Activated CD8-positive, alpha-beta memory T cell treated with anti-CD3 and anti-CD28 coated beads, Interleukin-2, amount 10 ng/mL, durations not matched to agents 7 days and 5 days (primary cell): ENCODE measurements around the gene XPA. TPM values are rescaled to one million over a fixed set of nuclear protein-coding genes. Genes with fewer than 3 reads are reported as not detected.
A peak's percentile ranks its signal among the peaks of the same experiment; 100 is the strongest.

ENCODE experiments used
- ATAC-seq: fragments of 150-1000 bp; cut with Tn5 transposase; one replicate; pipeline ENCODE4 v1.10.0; 2021; ENCODE audit warnings: moderate library complexity
- CTCF ChIA-PET: fragments of 350-600 bp; sonication (Branson Sonifier 250); formaldehyde crosslinking; loops from one replicate; lab custom pipeline; 2021; ENCODE audit warnings: antibody characterized with exemption; lab: Charles Lee
- DNase-seq: peaks from one replicate; pipeline ENCODE4 v3.0.0-alpha.2; 2020
- H3K27ac Mint-ChIP-seq: one replicate; pipeline ENCODE4 v1.8.0; 2021; ENCODE audit warnings: mild to moderate bottlenecking, mixed read lengths
- H3K27me3 Mint-ChIP-seq: one replicate; pipeline ENCODE4 v1.8.0; 2021; ENCODE audit warnings: mixed read lengths
- H3K36me3 Mint-ChIP-seq: one replicate; pipeline ENCODE4 v1.8.0; 2021; ENCODE audit warnings: mild to moderate bottlenecking, mixed read lengths
- H3K4me1 Mint-ChIP-seq: one replicate; pipeline ENCODE4 v1.8.0; 2021; ENCODE audit warnings: mixed read lengths
- H3K4me3 Mint-ChIP-seq: one replicate; pipeline ENCODE4 v1.8.0; 2021; ENCODE audit warnings: mild to moderate bottlenecking, moderate library complexity, mixed read lengths
- H3K9me3 Mint-ChIP-seq: one replicate; pipeline ENCODE4 v1.8.0; 2022; ENCODE audit warnings: low read depth, mixed read lengths
- total RNA-seq, 2 experiments: library from RNA; stranded (reverse); gene quantifications; one replicate each; pipeline ENCODE4 v1.2.3, GENCODE V29; 2021

XPA gene
- total RNA-seq, 2 experiments from 2014 or later, result 7.8 to 11.8 TPM

DNA sequence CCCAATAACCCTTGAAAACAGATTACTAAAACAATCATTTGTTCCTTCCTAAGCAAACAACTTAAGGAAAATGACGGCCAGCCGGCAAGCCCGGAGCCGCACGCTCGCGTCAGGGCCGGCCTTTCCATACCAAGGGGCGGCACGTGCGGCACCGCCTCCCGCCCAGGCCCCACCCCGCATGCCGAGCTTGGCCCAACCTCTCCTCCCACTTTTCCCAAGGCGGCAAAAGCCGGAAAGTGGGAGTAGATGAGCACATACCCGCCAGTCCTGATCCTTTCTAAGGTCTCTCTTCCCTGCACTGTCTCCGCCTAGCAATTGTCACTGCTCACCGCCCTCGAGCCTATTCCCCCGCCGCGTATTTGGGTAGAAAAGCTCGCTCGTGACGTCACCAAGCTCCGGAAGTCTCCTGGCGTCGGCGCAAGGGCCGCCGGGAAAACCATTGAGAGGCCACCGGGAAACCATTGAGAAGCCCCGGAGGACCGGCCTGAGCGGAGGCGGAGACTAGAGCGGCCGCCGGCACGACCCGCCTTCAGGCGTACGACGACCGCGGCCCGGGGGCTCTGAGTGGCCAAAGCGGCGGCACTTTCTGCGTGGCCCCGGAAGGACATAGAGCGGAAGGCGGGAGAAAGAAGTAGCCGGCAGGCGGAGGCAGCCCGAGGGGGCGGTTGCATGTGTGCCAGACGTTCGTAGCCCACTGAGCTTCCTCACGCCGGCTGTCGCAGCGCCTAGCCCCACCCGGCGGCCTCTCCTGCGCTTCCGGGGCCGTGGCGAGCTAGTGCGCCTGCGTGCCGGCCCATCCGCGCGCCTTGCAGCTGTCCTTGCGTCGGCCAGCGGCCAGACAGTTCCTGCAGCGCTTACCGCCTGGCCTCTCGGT, 63.9 kb downstream of the XPA start, which contains the start of the genes NCBP1 and TSTD2:
TSS of gene NCBP1 (plus strand) at position 837 of the 874 bp plus-strand sequence. CDS start 61 bp downstream, outside the sequence.
TSS of gene TSTD2 (minus strand) at position 384 of the 874 bp plus-strand sequence. CDS start 5,806 bp downstream, outside the sequence.
- Mint-ChIP-seq H3K4me1 (peaks cover 46% of the 10 kb centered on the region), H3K4me3 (peak within 1 kb of the TSS; percentile 97), H3K27ac (peak within 1 kb of the TSS; percentile 99), H3K27me3 (no peaks in the 10 kb centered on the region), H3K9me3 (no peaks in the 10 kb centered on the region), H3K36me3 (peaks cover 16% of the 10 kb centered on the region)
- ATAC-seq (peak; percentile 93), DNase-seq (peak; percentile 98)
- CTCF ChIA-PET, result interaction anchor here (0.9 to 9.0 kb wide), 13 partner anchors 9 to 623 kb away, joined by 3 to 66 read pairs (median 5); partner anchors contain the start of genes TRMO and XPA

DNA sequence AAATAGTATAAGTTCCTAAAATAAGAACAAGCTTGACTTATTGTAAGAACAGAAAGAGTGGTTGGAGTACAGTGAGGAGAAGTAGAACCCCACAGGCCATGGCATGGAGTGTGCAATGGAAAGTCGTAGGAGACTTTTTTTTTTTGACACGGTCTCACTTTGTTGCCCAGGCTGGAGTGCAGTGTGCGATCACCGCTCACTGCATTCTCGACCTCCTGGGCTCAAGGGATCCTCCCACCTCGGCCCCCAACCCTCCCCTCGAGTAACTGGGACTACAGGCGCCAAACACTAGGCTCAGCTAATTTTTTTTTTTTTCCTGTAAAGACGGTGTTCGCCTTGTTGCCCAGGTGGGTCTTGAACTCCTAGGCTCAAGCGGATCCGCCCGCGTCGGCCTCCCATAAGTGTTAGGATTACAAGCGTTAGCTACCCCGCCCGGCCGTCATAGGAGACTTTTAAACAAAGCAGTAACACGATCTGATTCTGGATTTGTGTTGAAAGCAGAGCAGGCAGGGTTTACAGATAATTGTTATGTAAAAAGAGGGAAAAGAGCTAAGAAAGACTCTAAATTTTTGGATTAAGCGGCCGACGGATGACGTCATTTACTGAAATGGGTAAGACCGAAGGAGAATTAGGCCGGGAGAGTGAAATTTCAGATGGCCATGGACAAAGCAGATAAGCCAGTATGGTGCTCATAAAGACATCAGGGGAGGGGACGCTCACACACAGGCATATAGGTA, 64.7 kb downstream of the XPA start:
- Mint-ChIP-seq H3K9me3 (no peaks in the 10 kb centered on the region), H3K27me3 (no peaks in the 10 kb centered on the region), H3K4me3 (peak overlapping the region; percentile 97), H3K36me3 (peaks cover 13% of the 10 kb centered on the region), H3K27ac (peak overlapping the region; percentile 99), H3K4me1 (peaks cover 44% of the 10 kb centered on the region)
- CTCF ChIA-PET, result interaction anchor here (1.2 to 9.0 kb wide), 9 partner anchors 8 to 624 kb away, joined by 3 to 66 read pairs (median 5); no protein-coding TSS in a partner anchor
- ATAC-seq (no peak), DNase-seq (no peak)

DNA sequence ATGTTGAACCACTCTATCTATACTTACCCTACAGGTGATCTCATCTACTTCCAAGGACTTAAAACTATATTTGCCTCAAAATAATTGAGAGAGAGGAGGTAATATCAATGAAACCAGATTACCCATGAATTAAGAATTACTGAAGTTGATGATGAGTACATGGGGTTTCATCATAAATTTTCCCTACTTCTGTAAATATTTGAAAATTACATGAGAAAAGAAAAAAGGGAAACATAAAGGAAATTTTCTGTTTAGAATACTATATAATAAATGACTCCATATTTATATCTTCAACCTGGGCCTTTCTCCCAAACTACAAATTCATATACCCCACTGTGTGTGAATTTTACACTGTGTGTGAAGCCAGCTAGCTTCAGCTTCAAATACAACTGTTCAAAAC, 66.5 kb downstream of the XPA start:
- Mint-ChIP-seq H3K9me3 (no peaks in the 10 kb centered on the region), H3K4me1 (peaks cover 32% of the 10 kb centered on the region)
- DNase-seq, result no peak

DNA sequence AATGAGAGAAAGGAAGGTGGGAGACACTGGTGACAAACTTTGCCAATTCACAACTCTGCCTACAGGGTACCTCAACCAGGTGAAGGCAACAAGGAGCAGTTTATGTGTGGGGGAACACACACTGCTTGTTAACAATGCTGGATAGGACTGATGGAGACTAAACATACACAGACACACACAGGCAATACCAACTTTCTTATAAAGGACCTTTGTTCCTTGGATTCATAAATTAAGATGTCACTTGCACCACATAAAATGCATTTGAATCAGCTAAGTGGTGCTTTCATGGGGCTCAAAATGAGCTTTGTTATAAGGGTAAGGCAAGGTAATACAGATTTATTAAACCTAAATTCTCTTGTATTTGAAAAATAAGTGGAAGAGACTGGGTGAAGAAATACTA, 68.0 kb downstream of the XPA start:
- no peak overlapping the region for H3K4me3 Mint-ChIP-seq
- H3K4me1 Mint-ChIP-seq, result peaks cover 21% of the 10 kb centered on the region
- no peaks in the 10 kb centered on the region for H3K9me3 Mint-ChIP-seq
- peaks cover 10% of the 10 kb centered on the region for H3K36me3 Mint-ChIP-seq
- ATAC-seq (no peak), DNase-seq (no peak)
- CTCF ChIA-PET, result interaction anchor here (1.5 to 9.0 kb wide), 3 partner anchors 12 to 31 kb away, joined by 5 to 66 read pairs (median 6); no protein-coding TSS in a partner anchor
- H3K27me3 Mint-ChIP-seq, result no peaks in the 10 kb centered on the region
- no peak overlapping the region for H3K27ac Mint-ChIP-seq

More for the DNA sequence above, 66.5 kb downstream of the XPA start:
- Mint-ChIP-seq H3K36me3 (peaks cover 10% of the 10 kb centered on the region), H3K27ac (no peak overlapping the region), H3K4me3 (no peak overlapping the region), H3K27me3 (no peaks in the 10 kb centered on the region)
- CTCF ChIA-PET, result interaction anchor here (1.0 to 9.0 kb wide), 2 partner anchors 14 to 32 kb away, joined by 4 to 66 read pairs; no protein-coding TSS in a partner anchor
- no peak for ATAC-seq

DNA sequence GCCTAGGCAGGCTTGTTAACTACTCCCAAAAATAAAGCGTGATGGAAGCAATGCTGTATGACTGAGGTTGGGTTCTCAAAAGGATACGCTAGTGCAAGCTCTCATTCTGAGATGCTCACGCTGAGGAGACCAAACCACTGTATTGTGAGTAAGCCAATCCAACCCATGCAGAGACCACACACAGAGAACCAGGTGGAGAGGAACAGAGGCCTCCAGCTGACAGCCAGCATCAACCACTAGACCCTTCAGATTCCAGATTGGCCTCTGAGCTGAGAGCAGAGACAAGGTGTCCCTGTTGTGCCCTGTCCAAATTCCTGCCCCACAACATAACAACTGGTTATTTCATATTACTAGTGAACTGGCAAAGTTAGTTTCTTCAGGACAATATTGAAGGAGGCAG, 68.5 kb downstream of the XPA start:
- CTCF ChIA-PET, result interaction anchor here (1.1 to 9.0 kb wide), 4 partner anchors 12 to 221 kb away, joined by 3 to 66 read pairs (median 6); no protein-coding TSS in a partner anchor
- Mint-ChIP-seq H3K27ac (no peak overlapping the region), H3K4me3 (no peak overlapping the region), H3K9me3 (no peaks in the 10 kb centered on the region), H3K27me3 (no peaks in the 10 kb centered on the region), H3K36me3 (peaks cover 15% of the 10 kb centered on the region), H3K4me1 (peaks cover 21% of the 10 kb centered on the region)
- ATAC-seq (no peak), DNase-seq (no peak)

DNA sequence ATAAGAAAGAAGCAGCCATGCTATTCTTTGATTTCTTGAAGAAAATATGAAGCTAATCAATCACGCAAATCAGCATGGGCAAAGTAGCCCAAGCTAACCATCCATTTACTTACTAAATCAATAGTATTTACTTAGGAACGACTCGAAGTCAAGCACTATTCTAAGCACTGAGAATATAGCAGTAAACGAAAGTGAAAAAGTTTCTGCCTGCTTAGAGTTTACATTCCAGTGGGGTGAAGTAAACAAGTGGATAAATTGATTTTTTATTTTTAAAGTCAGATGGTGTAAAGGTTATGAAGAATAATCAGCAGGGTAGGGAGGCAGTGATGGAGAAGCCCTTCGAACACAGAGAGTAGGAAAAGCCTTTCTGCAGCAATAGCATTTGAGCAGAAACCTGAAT, 69.5 kb downstream of the XPA start:
- Mint-ChIP-seq H3K4me3 (no peak overlapping the region), H3K36me3 (peaks cover 20% of the 10 kb centered on the region), H3K27me3 (no peaks in the 10 kb centered on the region), H3K27ac (no peak overlapping the region), H3K4me1 (peaks cover 21% of the 10 kb centered on the region), H3K9me3 (no peaks in the 10 kb centered on the region)
- CTCF ChIA-PET, result interaction anchor here (1.1 to 9.0 kb wide), 2 partner anchors 11 to 220 kb away, joined by 3 to 66 read pairs; no protein-coding TSS in a partner anchor
- DNase-seq (no peak), ATAC-seq (no peak)

DNA sequence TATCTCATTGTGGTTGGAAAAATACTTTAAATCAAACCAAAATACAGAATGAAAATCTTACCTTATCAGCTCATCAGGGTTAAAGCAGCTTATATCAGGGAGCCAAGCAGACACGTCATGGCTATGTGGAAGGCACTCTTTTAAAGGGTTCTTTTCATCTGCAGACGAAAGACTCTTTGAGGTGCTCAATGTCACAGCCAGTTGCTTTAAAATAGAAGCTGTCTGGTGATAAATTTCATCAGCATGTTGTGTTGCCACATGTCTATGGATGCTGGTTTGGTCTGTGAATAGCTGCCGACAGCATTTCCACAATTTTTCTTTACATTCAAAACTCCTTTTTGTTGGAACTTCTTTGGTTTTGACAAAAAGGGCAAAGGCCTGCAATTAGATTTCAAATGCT, 71.5 kb downstream of the XPA start:
- Mint-ChIP-seq H3K36me3 (peaks cover 32% of the 10 kb centered on the region), H3K27ac (no peak overlapping the region), H3K9me3 (no peaks in the 10 kb centered on the region), H3K4me3 (no peak overlapping the region), H3K27me3 (no peaks in the 10 kb centered on the region), H3K4me1 (peaks cover 13% of the 10 kb centered on the region)
- ATAC-seq, result no peak
- no peak for DNase-seq
- CTCF ChIA-PET, result interaction anchor here (0.9 to 1.0 kb wide), 2 partner anchors 10 to 27 kb away, joined by 3 to 4 read pairs; no protein-coding TSS in a partner anchor

Other genes with a start within 250 kb of the XPA start
- gene TMOD1, start 195.7 kb downstream of the XPA start, total RNA-seq, result 1 to 10 TPM in 1 of 2 experiments, under 1 TPM in 1; 0.88 to 1.0 TPM
- 10 to 100 TPM; 12.6 to 15.0 TPM for gene TSTD2, start 64.0 kb downstream of the XPA start, total RNA-seq
- gene NCBP1, start 63.5 kb downstream of the XPA start, total RNA-seq, result 10 to 100 TPM; 41.8 to 42.8 TPM
- not detected for gene FOXE1, start 155.9 kb upstream of the XPA start, total RNA-seq
- gene TRMO, start 225.2 kb upstream of the XPA start, total RNA-seq, result 10 to 100 TPM; 14.9 to 15.4 TPM
- under 1 TPM; 0.23 to 0.47 TPM for gene HEMGN, start 240.8 kb upstream of the XPA start, total RNA-seq